Measurements from ENCODE around the gene FGD1.

Gene FGD1

GRCh38 chrX:54407266-54407665 is 88.8 kb downstream of the FGD1 start:
- DNase-seq (ENCODE audit: low read depth in 2 of 2): no peak

- DNase-seq (ENCODE audit: low read depth in 2 of 2): no peak
These were observed 98.9 kb downstream of the FGD1 start for GRCh38 chrX:54397113-54397512.
